ENCODE measurements around the gene STAM.
"Not testable (repeated sequence)": the region's sequence is repeated elsewhere in the genome, so short reads cannot be mapped to it uniquely, and the experiment has no call there.

STAM gene

DNA sequence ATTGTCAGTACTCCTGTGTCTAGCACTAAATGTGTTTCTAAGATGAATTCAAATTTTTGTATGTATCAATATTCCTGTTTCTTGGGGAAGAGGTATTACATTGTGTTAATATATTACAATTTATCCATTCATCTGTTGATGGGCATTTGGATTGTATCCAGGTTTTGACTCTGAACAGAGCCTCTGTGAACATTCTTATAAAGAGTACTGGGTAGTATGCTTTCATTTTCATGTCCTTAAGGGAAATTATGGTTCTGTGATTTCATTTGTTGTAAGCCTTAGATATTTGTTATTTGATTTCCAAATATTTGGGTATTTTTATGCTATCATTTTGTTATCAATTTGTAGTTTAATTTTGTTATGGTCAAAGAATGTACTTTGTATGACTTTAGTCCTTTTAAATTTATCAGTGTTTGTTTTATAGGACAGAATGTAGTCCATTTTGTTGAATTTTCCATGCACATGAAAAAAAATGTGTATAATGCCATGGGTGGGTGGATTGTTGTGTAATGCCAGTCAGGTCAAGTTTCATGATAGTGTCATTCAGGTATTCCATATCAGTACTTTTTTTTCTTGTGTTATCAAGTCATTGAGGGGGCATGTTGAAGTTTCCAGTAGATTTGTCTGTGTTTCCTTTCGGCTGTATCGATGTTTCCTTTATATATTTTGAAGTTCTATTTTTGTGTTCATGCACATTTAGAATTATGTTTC is 38.4 kb downstream of the STAM start:
- no peak for DNase-seq

DNA sequence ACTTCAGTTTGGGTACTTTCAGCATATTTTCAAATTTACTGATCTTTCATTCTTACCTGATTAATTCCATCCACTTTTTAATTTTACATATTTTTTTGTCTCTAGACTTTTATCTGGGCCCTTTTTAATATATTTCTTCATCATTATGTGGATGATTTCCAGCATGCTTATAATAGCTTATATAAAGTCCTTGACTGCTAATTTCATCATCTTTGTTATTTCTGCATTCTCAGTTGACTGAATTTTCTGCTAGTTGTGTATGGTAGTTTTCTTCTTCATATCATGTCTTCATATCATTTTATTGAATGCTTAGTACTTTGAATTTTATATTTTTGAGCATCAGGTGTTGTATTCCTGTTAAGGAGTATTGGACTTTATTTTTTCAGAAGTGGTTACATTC is 39.6 kb downstream of the STAM start:
- no peak for DNase-seq

DNA sequence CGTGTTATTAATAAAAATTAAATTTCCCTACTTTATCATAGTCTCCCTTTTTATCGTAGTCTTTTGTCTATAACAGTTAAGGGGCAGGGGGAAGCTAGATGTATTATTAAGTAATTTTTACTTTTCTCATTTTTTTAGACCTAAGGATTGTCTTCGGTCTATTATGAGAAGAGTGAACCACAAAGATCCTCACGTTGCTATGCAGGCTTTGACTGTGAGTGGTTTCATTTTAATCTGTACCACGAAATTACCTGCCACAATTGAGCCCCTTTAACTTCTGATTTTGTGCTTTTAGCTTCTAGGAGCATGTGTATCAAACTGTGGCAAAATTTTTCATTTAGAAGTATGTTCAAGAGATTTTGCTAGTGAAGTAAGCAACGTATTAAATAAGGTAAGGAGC is 40.6 kb downstream of the STAM start:
- no peak for DNase-seq

DNA sequence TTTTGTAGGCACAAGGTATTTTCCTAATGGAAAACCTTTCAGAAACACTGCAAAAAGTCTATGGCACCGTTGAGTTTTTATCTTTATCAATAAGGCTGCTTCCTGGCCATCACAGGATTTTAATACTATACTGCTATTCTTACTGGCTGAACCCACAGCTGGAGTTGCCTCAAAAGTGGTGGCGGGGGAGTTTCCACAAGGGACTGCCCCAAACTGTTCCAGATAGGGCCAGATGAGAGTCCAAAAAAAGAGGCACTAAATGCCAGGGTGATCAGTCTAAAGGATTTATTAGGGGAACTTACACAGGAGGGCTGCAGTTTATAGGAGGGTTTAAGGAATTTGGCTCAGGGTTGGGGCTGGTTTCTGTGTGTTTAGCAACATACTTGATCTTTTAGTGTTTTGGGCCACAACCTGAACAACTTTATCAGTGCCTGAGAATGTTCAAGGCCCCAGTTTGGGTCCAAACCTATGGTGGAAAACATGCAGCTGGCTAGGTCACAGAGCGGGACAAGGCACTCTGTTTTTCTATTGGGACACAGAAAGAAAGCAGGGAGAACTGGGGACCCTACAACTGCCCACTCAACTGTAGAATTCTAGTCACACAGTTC is 41.4 kb downstream of the STAM start:
- no peak for DNase-seq

DNA sequence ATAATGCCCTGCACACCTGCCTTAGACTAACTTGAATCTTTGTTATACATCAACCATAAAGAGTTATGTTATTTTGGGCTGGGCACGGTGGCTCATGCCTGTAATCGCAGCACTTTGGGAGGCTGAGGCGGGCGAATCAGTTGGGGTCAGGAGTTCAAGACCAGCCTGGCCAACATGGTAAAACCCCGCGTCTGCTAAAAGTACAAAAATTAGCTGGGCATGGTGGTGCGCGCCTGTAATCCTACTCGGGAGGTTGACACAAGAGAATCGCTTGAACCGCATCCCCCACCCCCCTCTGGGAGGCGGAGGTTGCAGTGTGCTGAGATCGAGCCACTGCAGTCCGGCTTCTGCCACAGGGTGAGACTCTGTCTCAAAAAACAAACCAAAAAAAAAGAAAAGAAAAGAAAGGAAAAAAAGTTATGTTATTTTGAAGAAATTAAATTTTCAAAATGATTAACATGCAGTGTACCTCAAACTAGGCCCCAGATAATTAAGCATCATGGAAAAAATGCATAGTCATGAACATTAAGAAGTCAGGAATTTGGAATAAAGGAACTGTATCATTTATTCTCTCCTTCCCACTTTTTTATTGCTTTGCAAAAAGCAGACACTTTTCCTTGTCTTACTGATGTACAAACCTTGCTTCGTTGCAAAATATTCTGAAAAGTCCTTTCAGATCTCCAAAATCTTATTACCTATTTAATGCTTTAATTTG is 43.3 kb downstream of the STAM start:
- no peak for DNase-seq

DNA sequence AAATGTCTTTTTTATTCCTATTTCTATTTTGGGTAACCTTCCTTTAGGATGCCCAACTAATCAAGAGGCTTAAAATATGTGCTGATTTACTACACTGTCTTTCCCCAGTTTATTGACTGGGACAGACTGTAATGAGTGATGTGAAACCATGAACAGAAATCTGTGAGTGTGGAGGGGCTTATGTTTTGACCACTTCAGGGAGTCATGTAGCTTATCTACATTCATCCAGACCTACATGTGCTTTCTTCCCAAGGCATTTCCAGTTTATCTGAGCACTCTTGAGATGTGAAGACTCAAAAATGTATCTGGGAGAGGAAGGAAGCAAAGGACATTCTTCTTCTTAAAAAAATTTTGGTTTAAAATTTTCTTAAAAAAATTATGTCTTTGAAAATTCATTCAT is 45.2 kb downstream of the STAM start:
- DNase-seq = no peak

DNA sequence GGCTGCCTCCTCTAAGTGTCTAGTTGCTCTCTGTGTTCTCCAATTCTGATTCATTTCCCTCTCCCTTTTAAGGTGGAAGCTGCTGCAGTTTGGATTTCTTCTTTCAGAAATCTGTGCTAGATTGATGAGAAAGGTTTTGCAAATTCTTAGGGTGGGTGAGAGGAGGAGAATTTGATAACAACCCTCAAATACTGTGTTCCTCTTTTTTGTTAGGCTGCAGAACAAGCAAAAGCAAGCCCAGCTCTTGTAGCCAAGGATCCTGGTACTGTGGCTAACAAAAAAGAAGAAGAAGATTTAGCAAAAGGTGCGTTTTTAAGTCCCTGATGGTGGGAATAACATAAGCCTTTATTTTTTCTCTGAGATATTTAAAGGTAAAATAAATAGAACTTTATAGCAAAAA is 49.1 kb downstream of the STAM start:
- DNase-seq = no peak

DNA sequence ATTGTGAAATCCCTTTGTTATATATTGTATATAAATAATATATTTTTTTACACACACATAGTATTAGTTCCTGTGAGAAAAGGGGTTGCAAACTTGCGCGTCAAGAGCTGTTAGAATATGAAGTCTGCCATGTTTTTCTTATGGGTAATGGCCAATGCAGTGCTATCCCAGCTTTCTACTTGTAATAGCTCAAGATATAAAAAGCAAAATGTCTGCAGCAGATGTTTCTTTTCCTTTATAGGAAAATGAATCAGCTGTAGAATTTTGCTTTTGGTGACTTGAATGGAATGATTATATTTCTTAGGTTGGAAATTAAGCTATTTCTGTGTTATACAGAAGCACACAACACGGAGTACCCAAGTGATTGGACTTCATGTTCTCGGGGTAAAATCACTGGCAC is 54.7 kb downstream of the STAM start:
- no peak for DNase-seq

DNA sequence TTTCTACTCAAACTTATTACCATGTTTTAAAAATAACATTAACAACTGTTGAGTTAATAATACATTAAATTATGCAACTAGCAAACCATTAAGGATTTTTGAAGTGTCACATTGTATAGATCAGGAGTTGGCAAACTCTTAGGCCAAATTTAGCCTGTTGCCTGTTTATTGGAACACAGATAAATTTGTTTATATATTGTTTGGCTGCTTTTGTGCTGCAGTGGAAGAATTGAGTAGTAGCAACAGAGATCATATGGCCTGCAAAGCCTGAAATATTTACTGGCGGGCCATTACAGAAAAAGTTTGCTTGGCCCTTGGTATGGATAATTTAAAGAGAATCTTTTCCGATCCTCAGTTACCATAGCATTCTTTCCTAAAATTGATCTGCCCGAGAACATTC is 57.4 kb downstream of the STAM start:
- DNase-seq = no peak

DNA sequence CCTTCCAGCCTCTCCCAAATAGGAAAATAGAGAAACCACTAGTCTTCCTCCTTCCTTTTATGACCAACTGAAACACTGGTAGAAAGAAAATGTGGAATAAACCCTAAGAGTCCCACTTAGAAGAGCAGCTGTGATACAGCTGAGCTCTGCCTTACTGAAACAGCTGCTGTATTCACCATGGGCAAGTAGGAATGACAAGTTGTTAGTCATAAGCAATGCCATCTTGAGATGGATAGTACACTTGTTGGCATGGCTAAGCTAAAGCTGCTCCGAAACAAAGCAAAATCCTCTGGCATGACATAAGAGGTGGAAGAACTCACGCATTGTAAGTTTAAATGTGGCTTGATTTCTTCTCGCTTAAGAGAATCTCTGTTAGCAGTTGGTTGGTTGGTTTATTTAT is 59.8 kb downstream of the STAM start:
- DNase-seq = no peak

DNA sequence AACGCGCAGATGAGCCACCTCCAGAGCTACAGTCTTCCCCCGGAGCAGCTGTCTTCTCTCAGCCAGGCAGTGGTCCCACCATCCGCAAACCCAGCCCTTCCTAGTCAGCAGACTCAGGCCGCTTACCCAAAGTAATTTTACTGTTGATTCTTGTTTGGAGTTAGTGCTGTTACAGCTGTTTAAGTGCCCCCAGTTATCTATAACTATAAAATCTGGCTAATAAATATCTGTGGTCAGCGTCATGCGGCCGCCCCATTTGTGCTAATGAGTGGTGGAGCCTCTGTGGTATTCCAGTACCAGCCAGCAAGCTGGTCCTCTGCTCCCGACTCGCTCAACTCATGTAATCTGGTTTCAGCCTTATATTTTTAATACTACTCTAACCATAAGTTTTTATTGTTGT is 64.9 kb downstream of the STAM start:
- DNase-seq = no peak

DNA sequence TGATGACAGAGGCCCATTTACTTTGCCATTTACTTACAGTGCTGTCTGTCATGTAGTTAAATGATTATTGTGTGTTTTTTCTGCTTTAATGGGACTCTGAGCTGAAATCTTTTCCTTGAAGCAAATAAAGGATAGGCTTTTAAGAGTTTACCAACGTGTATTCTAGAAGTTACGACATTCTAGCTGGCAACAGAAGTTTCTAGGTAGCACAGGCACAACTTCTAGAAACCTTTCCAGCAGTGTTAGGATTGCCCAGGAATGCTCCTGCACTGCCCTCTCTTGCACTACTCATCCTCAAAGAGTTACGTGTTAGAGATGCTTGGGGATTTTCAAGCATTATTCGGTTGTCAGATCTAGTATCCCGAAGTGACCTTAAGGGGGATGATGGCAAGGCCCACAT is 65.5 kb downstream of the STAM start:
- DNase-seq = no peak

DNA sequence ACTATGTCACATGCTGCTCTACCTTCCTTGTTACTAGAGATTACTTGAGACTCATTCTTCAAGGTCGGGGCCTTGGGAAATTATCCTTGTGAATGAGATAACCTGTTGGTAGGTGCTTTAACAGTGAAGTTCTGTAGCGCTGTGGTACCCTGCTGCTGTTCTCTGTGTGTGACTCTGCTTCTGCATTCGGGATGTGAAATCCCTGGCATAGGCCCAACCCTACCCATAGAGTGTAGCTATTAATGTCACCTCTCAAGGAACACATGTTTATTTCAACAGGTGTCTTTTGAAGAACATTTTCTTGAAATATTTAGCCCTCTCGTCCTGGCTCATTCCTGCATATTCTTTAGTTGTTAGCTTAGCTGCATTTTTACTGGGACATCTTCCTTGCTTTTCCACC is 66.2 kb downstream of the STAM start:
- no peak for DNase-seq

DNA sequence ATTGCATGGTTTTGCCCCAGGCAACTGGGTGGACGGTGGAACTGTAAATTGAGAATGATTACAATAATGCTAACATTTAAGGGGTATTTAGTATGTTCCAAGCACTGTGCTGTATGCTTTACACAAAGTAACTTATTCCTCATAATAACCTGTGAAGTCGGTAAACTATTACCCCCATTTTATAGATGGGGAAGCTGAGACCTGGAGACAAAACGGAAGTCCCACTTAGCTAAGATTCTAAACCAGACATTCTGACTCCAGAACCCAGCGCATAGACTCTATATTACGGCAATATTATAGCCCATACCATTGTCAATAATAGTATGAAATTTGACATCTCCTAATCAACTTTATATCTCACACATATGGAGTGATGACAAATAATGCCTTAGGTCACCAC is 68.1 kb downstream of the STAM start:
- no peak for DNase-seq

DNA sequence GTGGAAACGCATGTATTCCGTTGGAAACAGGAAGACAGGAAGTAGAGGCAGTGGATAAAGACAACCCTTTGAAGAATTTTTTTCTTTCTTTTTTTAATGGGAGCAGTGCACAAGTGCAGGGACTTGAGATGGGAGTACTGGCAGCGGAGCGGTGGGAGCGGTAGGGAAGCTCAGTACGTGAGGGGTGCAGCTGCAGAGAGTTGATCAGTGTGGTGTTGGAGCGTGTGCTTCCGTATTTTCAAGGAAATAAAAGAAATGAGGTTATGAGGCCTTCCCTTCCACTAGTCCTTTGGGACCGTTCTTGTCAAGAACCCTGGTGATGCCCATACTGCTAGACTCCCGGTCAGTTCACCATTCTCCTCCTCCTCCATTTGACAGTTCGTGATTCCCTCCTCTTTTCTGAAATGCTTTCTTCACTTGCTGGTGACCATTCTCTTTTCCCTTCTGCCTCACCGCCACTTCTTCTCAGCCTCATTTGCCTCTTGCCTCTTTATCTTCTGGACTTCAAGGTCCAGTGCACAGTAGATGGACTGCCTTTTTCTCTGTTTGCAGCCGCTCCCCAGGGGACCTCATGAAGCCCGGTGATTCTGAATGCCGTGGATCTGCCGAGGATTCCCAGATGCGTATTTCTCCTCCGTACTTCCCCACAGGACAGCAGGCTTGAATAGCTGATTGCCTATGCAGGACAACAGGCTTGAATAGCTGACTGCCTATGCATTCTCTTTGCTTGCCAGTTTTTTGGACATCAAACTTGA is 68.9 kb downstream of the STAM start:
- DNase-seq = no peak

DNA sequence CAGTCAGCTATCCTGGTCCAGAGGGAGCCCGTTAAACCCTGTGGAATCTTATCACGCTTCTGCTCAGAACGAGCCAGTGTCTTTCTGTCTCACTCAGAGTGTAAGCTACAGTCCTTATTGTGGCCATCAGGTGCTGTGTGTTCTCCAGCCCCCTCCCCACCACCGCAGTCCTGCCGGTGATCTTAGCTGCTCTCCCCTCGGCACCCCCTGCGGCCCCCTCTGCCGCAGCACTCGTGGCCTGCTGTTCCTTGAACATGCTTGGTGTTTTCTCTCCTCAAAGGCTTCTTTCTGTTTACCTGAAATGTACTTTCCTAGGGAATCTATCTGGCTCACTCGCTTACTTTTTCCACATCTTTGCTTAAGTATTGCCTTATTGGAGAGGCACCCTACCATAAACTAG is 69.8 kb downstream of the STAM start:
- DNase-seq = no peak

DNA sequence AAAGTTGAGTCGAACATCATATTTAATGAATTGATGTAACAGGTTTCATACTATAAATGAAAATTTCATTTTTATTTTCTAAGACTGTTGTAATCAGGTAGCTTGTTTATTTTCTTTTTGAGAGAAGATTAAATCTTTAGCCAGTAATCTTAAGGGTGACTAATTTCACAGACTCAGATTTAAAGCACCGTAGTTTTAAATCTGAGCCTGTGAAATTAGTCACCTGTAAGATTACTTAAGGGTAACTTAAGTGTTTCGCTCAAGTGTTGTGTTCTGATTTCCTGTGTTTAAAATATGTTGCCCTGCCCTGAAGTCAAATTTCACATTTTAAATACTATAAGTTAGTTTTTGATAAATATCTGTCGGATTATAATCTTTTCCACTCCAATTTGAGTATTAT is 72.2 kb downstream of the STAM start:
- DNase-seq = no peak

DNA sequence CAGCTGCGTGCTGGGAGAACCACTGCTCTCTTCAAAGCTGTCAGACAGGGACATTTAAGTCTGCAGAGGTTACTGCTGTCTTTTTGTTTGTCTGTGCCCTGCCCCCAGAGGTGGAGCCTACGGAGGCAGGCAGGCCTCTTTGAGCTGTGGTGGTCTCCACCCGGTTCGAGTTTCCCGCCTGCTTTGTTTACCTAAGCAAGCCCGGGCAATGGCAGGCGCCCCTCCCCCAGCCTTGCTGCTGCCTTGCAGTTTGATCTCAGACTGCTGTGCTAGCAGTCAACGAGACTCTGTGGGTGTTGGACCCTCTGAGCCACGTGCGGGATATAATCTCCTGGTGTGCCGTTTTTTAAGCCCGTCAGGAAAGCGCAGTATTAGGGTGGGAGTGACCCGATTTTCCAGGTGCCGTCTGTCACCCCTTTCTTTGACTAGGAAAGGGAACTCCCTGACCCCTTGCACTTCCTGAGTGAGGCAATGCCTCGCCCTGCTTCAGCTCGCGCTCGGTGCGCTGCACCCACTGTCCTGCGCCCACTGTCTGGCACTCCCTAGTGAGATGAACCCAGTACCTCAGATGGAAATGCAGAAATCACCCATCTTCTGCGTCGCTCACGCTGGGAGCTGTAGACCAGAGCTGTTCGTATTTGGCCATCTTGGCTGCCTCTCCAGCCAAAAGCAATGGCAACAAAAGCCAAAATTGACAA is 78.5 kb downstream of the STAM start:
- DNase-seq = not testable (repeated sequence)

DNA sequence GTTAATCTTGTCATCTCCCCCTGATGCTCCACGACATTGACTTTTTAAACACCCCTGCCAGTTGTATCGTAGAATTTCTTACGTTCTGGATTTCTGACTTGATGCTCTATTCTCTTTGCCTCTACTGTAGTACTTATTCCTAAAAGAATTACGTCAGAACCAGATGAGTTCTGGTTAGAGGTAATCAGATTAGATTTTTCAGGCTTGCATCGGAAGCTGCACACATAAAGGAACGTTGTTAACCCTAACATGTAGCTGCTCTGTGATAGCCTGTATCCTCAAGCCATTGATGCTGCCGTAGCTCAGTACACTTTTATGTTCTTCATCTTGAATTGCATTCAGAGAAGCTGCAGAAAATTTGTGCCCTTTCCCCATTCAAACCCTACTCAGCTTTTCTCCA is 81.8 kb downstream of the STAM start:
- no peak for DNase-seq

DNA sequence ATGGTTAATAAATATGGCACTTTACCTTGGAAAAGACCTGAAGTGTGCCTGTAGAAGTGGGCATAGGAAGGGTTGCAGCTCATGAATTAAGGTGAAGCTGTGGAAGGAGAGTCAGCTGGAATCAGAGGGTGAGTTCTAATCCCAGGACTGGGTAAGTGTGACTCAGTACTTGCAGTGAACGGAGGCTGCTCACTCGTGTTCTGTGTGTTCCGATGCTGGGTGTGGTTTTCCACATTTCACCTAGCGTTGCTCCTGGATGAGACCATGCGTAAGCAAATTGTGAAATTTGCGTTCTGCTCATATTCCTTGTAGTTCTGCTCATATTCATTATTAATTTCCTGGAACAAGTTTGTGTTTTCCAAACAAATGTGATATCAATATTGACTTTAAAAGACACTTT is 85.7 kb downstream of the STAM start:
- no peak for DNase-seq

DNA sequence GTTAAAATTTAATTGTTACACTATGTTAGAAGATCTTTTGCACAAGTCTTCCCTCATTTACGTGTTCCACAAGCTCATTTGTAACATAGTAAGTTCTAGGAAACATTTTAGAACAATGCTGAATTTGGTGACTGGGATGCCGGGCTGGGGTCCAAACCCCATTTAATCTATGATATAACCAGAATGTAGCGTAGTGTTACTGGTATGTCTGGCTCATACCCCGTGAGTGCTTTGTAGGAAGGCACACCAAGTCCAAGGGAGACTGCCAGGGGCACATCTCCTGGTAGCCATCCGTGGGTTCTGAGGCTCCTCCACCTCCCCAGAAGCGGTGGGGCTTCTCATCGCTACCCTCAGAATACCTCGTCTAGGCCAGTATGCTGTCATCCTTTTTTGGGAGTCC is 86.7 kb downstream of the STAM start:
- DNase-seq = no peak

DNA sequence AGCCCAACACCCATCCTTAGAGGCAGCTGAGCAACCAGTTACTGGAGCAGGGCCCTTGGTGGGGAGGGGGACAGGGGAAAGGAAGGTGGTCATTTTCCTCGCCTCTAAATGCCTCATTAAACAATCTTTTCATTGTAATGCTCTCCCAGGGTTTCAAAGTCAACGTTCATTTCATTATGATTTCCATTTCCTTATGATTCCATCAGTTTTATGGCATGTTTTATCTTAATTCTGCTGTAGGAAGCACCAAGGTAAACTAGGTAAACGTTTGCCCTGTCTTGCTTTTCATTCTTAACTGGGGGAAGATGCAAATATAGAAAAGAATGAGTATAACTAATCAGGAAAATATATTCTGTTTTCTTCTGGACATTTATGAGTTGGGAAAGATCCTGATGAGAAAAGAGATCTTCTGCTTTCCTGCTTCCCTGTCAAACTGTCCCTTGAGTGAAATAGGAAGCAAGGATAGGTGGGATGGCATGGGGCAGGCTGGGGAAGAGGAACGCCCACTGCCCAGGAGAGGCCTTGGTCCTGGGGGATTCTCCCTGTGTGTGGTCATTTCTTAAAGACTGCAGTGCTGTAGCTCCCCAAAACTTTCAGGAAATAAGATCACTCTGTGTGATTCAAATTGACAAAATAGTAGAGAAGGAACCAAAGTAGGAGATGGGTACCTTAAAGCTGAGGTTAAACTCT is 87.5 kb downstream of the STAM start:
- DNase-seq = no peak

DNA sequence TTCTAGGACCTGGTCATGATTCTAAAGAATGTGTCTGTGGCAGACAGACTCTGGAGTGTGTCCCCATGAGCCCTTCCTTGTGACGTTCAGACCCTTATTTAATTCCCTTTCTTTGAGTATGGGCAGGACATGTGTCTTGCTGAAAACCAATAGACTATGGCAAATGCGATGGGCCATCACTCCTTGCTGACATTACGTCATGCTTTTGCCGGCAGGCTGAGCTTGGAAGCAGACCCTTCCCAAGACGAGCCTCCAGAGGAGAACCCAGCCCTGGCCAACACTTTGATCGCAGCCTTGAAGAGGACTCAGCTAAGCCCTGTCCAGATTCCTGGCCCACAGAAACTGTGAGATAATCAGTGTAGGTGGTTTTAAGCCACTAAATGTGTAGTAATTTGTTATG is 89.7 kb downstream of the STAM start:
- no peak for DNase-seq

All from NCI-H1105 (cell line).